H9 (cell line): ENCODE measurements around the gene EXOC6. TPM values are rescaled to one million over a fixed set of nuclear protein-coding genes. Genes with fewer than 3 reads are reported as not detected.

Source experiments
- DNase-seq: peaks from one replicate; pipeline ENCODE4 v3.0.0-alpha.2; 2017
- H2AFZ ChIP-seq: one replicate; pipeline ENCODE4 v1.6.1; 2013; ENCODE audit warnings: mild to moderate bottlenecking, low read length, control low read depth, moderate library complexity
- H2AK5ac ChIP-seq: 2 replicates; pipeline ENCODE4 v1.6.1; 2013; ENCODE audit warnings: low read length, control low read depth, mixed read lengths; ENCODE audit not compliant: insufficient read length
- H2BK120ac ChIP-seq: one replicate; pipeline ENCODE4 v1.6.1; 2013; ENCODE audit warnings: low read depth, mild to moderate bottlenecking, low read length, control low read depth, inconsistent platforms; ENCODE audit not compliant: poor library complexity, severe bottlenecking
- H2BK12ac ChIP-seq: 2 replicates; pipeline ENCODE4 v1.6.1; 2013; ENCODE audit warnings: low read length, control low read depth, mixed read lengths, low read depth; ENCODE audit not compliant: insufficient read length
- H2BK15ac ChIP-seq: 2 replicates; pipeline ENCODE4 v1.6.1; 2013; ENCODE audit warnings: low read depth, low read length, control low read depth
- H2BK20ac ChIP-seq: one replicate; pipeline ENCODE4 v1.6.1; 2013; ENCODE audit warnings: low read depth, mild to moderate bottlenecking, low read length, control low read depth, inconsistent platforms; ENCODE audit not compliant: poor library complexity, severe bottlenecking
- H2BK5ac ChIP-seq: 2 replicates; pipeline ENCODE4 v1.6.1; 2013; ENCODE audit warnings: low read length, control low read depth, mixed read lengths; ENCODE audit not compliant: insufficient read length
- H3K14ac ChIP-seq: 2 replicates; pipeline ENCODE4 v1.6.1; 2013; ENCODE audit warnings: low read length, control low read depth; ENCODE audit not compliant: insufficient read depth
- H3K18ac ChIP-seq: 2 replicates; pipeline ENCODE4 v1.6.1; 2013; ENCODE audit warnings: low read depth, mild to moderate bottlenecking, mixed read lengths, low read length, control low read depth; ENCODE audit not compliant: insufficient read length
- H3K23ac ChIP-seq: 2 replicates; pipeline ENCODE4 v1.6.1; 2013; ENCODE audit warnings: low read length, control low read depth, mixed read lengths, low read depth; ENCODE audit not compliant: insufficient read length
- H3K23me2 ChIP-seq: 2 replicates; pipeline ENCODE4 v1.6.1; 2013; ENCODE audit warnings: low read depth, mild to moderate bottlenecking, mixed read lengths, low read length, control low read depth; ENCODE audit not compliant: insufficient read length, poor library complexity, severe bottlenecking
- H3K27ac ChIP-seq: 2 replicates; pipeline ENCODE4 v1.5.1; 2013; ENCODE audit warnings: low read length, control low read depth, mixed read lengths, low read depth; ENCODE audit not compliant: insufficient read length
- H3K27me3 ChIP-seq: 2 replicates; pipeline ENCODE4 v1.6.1; 2013; ENCODE audit warnings: low read length, control low read depth, inconsistent platforms; ENCODE audit not compliant: insufficient read depth
- H3K4ac ChIP-seq: 2 replicates; pipeline ENCODE4 v1.6.1; 2013; ENCODE audit warnings: low read depth, mild to moderate bottlenecking, control low read depth, inconsistent platforms, low read length, moderate library complexity
- H3K4me1 ChIP-seq: 2 replicates; pipeline ENCODE4 v1.6.1; 2013; ENCODE audit warnings: low read length, control low read depth, inconsistent platforms; ENCODE audit not compliant: insufficient read depth
- H3K4me2 ChIP-seq: 2 replicates; pipeline ENCODE4 v1.6.1; 2013; ENCODE audit warnings: low read length, control low read depth, mixed read lengths; ENCODE audit not compliant: insufficient read length, insufficient read depth
- H3K56ac ChIP-seq: 2 replicates; pipeline ENCODE4 v1.6.1; 2013; ENCODE audit warnings: low read depth, mild to moderate bottlenecking, mixed read lengths, low read length, control low read depth; ENCODE audit not compliant: insufficient read length
- H3K79me1 ChIP-seq: 2 replicates; pipeline ENCODE4 v1.6.1; 2013; ENCODE audit warnings: low read depth, mild to moderate bottlenecking, moderate library complexity, low read length, control low read depth, inconsistent platforms; ENCODE audit not compliant: insufficient read depth, poor library complexity, severe bottlenecking
- H3K79me2 ChIP-seq: 2 replicates; pipeline ENCODE4 v1.6.1; 2013; ENCODE audit warnings: low read length, control low read depth, inconsistent platforms; ENCODE audit not compliant: insufficient read depth
- H3K9ac ChIP-seq: 2 replicates; pipeline ENCODE4 v1.6.1; 2013; ENCODE audit warnings: low read length, control low read depth, mixed read lengths; ENCODE audit not compliant: insufficient read length; ENCODE audit errors: extremely low read depth
- H3K9me3 ChIP-seq: one replicate; pipeline ENCODE4 v1.6.1; 2013; ENCODE audit warnings: low read depth, low read length, inconsistent platforms; ENCODE audit not compliant: control insufficient read depth
- H3T11ph ChIP-seq: one replicate; pipeline ENCODE4 v1.6.1; 2013; ENCODE audit warnings: mild to moderate bottlenecking, low read length, control low read depth, inconsistent platforms
- H4K20me1 ChIP-seq: one replicate; pipeline ENCODE4 v1.6.1; 2013; ENCODE audit not compliant: control insufficient read depth, insufficient read length, insufficient read depth
- H4K5ac ChIP-seq: 2 replicates; pipeline ENCODE4 v1.6.1; 2013; ENCODE audit warnings: low read depth, mild to moderate bottlenecking, mixed read lengths, low read length, control low read depth; ENCODE audit not compliant: insufficient read length
- H4K8ac ChIP-seq: replicated peaks from 2 replicates; pipeline ENCODE4 v1.6.1; 2013; ENCODE audit warnings: low read length, control low read depth, mixed read lengths, low read depth; ENCODE audit not compliant: insufficient read length
- H4K91ac ChIP-seq: 2 replicates; pipeline ENCODE4 v1.6.1; 2013; ENCODE audit warnings: low read depth, mild to moderate bottlenecking, moderate library complexity, mixed read lengths, low read length, control low read depth; ENCODE audit not compliant: insufficient read length
- H3K27ac Mint-ChIP-seq, 3 experiments: 2 replicates in 2 of 3; 3 replicates in 1 of 3; pipeline ENCODE4 v1.8.0; 2020 to 2021; ENCODE audit warnings: mixed read lengths in 3 of 3, mild to moderate bottlenecking in 1 of 3, moderate library complexity in 1 of 3
- H3K27me3 Mint-ChIP-seq: 2 replicates; pipeline ENCODE4 v1.8.0; 2021; ENCODE audit warnings: low read depth, mild to moderate bottlenecking, moderate library complexity, mixed read lengths
- H3K36me3 Mint-ChIP-seq, 3 experiments: 2 replicates in 2 of 3; 3 replicates in 1 of 3; pipeline ENCODE4 v1.8.0; 2020 to 2021; ENCODE audit warnings: low read depth in 3 of 3, mixed read lengths in 3 of 3; ENCODE audit not compliant: insufficient read depth in 1 of 3
- H3K4me1 Mint-ChIP-seq, 2 experiments: 2 replicates each; pipeline ENCODE4 v1.8.0; 2020; ENCODE audit warnings: mixed read lengths in 2 of 2
- H3K4me3 Mint-ChIP-seq, 2 experiments: 2 replicates in 1 of 2; 3 replicates in 1 of 2; pipeline ENCODE4 v1.8.0; 2020 to 2021; ENCODE audit warnings: mild to moderate bottlenecking in 2 of 2, mixed read lengths in 2 of 2, moderate library complexity in 1 of 2
- H3K9me3 Mint-ChIP-seq, 2 experiments: 2 replicates in 1 of 2; 3 replicates in 1 of 2; pipeline ENCODE4 v1.8.0; 2020; ENCODE audit warnings: mild to moderate bottlenecking in 2 of 2, mixed read lengths in 2 of 2, moderate library complexity in 1 of 2
- CTCF ChIP-seq: fragments of 200-600 bp; sonication (generic); conservative IDR thresholded peaks from 3 replicates; pipeline ENCODE4 v1.8.0; 2021; ENCODE audit warnings: antibody characterized with exemption, mild to moderate bottlenecking
- WGBS: extraction: QIAGEN DNeasy Blood & Tissue Kit; methylation state at CpG from one replicate; pipeline ENCODE4 v1.1.7; 2013; ENCODE audit warnings: missing lambda C conversion rate, low lambda C conversion rate, mixed read lengths; ENCODE audit not compliant: insufficient read length; ENCODE audit errors: extremely low coverage; 5-methylcytosine and 5-hydroxymethylcytosine counted together
- total RNA-seq: library from RNA; stranded (reverse); gene quantifications from 2 replicates; pipeline ENCODE4 v1.2.1, GENCODE V29; 2021

The EXOC6 gene
- total RNA-seq, 1 experiment from 2014 or later, result 9.0 TPM

GRCh38 chr10:92813979-92814378 is 34.3 kb upstream of the EXOC6 start:
- WGBS, result no CpG with 5 or more reads among the region's 4 CpGs
- DNase-seq, result no peak
- Histone ChIP-seq H2BK15ac (no peak overlapping the region), H3K27ac (no peak overlapping the region), H2AK5ac (no peak overlapping the region), H3K9me3 (no peaks in the 10 kb centered on the region), H3K79me1 (no peaks in the 10 kb centered on the region), H4K20me1 (no peaks in the 10 kb centered on the region), H3K23me2 (no peaks in the 10 kb centered on the region), H3K9ac (no peak overlapping the region), H3K4ac (no peak overlapping the region), H2BK120ac (no peak overlapping the region), H4K5ac (no peak overlapping the region), H2BK5ac (no peak overlapping the region), H3K4me2 (no peak overlapping the region), H4K8ac (no peak overlapping the region), H3K27me3 (no peaks in the 10 kb centered on the region), H2BK20ac (no peak overlapping the region), H3K14ac (no peak overlapping the region), H3K4me1 (no peaks in the 10 kb centered on the region), H2AFZ (no peak overlapping the region), H3K56ac (no peak overlapping the region), H3K18ac (no peak overlapping the region), H2BK12ac (no peak overlapping the region), H3T11ph (no peak overlapping the region), H3K79me2 (no peaks in the 10 kb centered on the region), H3K23ac (no peak overlapping the region), H4K91ac (no peak overlapping the region)
- Mint-ChIP-seq H3K4me3 (no peak overlapping the region), H3K4me1 (peaks cover 11 to 17% of the 10 kb centered on the region in 2 experiments), H3K27me3 (peaks cover 2% of the 10 kb centered on the region; the same call in 1 of the 2 replicates), H3K27ac (no peak overlapping the region), H3K9me3 (no peaks in the 10 kb centered on the region), H3K36me3 (no peaks in the 10 kb centered on the region)
- TF ChIP-seq CTCF, result no peak
